A549 (cell line): ENCODE measurements around the gene GPBAR1. TPM values are rescaled to one million over a fixed set of nuclear protein-coding genes. Genes with fewer than 3 reads are reported as not detected.

Experiments used
- ATAC-seq, 2 experiments: fragments of 200-7000 bp in 1 of 2; fragments of >200 bp in 1 of 2; cut with Nextera tagmentation in 1 of 2; cut with Tn5 transposase in 1 of 2; 3 replicates each; pipeline versions ENCODE4 v1.8.0 to v1.9.1; 2018 to 2020; ENCODE audit warnings: mild to moderate bottlenecking in 1 of 2, moderate library complexity in 1 of 2
- CTCF ChIA-PET: fragments of 300-600 bp; sonication (Branson Sonifier 250); formaldehyde crosslinking; extraction: SDS; loops from one replicate; lab custom pipeline; 2021; ENCODE audit warnings: antibody characterized with exemption, inconsistent platforms; lab: Yijun Ruan, JAX
- POLR2A ChIA-PET: fragments of 350-600 bp; formaldehyde crosslinking; extraction: SDS; loops from one replicate; lab custom pipeline; 2021; ENCODE audit warnings: antibody characterized with exemption, inconsistent platforms; lab: Yijun Ruan, JAX
- DNase-seq, 2 experiments: peaks; one replicate each; pipeline versions ENCODE4 v3.0.0 to v3.0.0-alpha.2; 2011 to 2016; ENCODE audit warnings: low read depth in 1 of 2, low spot score in 1 of 2
- FAIRE-seq: peaks from 2 replicates; lab custom pipeline; 2011; peaks lifted over from hg19 to GRCh38; lab: Jason Lieb, UNC
- H3K27ac ChIP-seq, 2 experiments: fragments of >200 bp; sonication (Bioruptor Twin); formaldehyde crosslinking; 3 replicates each; pipeline ENCODE4 v1.5.1; 2016 to 2017
- H3K4me1 ChIP-seq: fragments of >200 bp; sonication (Bioruptor Twin); formaldehyde crosslinking; 3 replicates; pipeline ENCODE4 v1.6.1; 2016
- H3K4me2 ChIP-seq: fragments of >200 bp; sonication (Bioruptor Twin); formaldehyde crosslinking; 3 replicates; pipeline ENCODE4 v1.6.1; 2016
- H3K4me3 ChIP-seq: fragments of >200 bp; sonication (Bioruptor Twin); formaldehyde crosslinking; 3 replicates; pipeline ENCODE4 v1.5.1; 2016
- H3K9me3 ChIP-seq: fragments of >200 bp; sonication (Bioruptor Twin); formaldehyde crosslinking; 3 replicates; pipeline ENCODE4 v1.6.1; 2016
- CHD4 ChIP-seq: fragments of 200-600 bp; sonication (generic); IDR thresholded peaks from 2 replicates; pipeline ENCODE4 v1.6.1; 2016; ENCODE audit warnings: antibody characterized with exemption, mild to moderate bottlenecking, borderline replicate concordance
- EHF ChIP-seq: fragments of 250-450 bp; sonication (Bioruptor Pico); IDR thresholded peaks from 2 replicates; pipeline ENCODE4 v1.5.0; 2020; ENCODE audit warnings: mild to moderate bottlenecking
- EHMT2 ChIP-seq: fragments of 200-600 bp; sonication (generic); IDR thresholded peaks from 2 replicates; pipeline ENCODE4 v1.6.1; 2016; ENCODE audit warnings: antibody characterized with exemption, low read depth, mild to moderate bottlenecking, moderate library complexity
- GATA3 ChIP-seq: IDR thresholded peaks from 2 replicates; pipeline ENCODE4 v1.6.1; 2012; ENCODE audit warnings: borderline replicate concordance
- HEYL ChIP-seq: fragments of 250-450 bp; sonication (Bioruptor Pico); IDR thresholded peaks from 2 replicates; pipeline ENCODE4 v1.8.0; 2021; ENCODE audit warnings: mild to moderate bottlenecking, moderate library complexity
- HOXB13 ChIP-seq: fragments of 250-450 bp; sonication (Bioruptor Pico); IDR thresholded peaks from 2 replicates; pipeline ENCODE4 v1.5.0; 2020; ENCODE audit warnings: low read depth, mild to moderate bottlenecking, moderate library complexity
- HOXB5 ChIP-seq: fragments of 250-450 bp; sonication (Bioruptor Pico); IDR thresholded peaks from 2 replicates; pipeline ENCODE4 v1.5.0; 2020; ENCODE audit warnings: mild to moderate bottlenecking, moderate library complexity
- JUNB ChIP-seq: fragments of >200 bp; sonication (Bioruptor Twin); formaldehyde crosslinking; IDR thresholded peaks from 2 replicates; pipeline ENCODE4 v1.6.1; 2016
- KDM5A ChIP-seq: fragments of 200-600 bp; sonication (generic); IDR thresholded peaks from 2 replicates; pipeline ENCODE4 v1.6.1; 2016; ENCODE audit warnings: antibody characterized with exemption, mild to moderate bottlenecking
- MYC ChIP-seq: IDR thresholded peaks from 2 replicates; pipeline ENCODE4 v1.6.1; 2012; ENCODE audit warnings: mild to moderate bottlenecking, inconsistent platforms, low read length, improper control_type of control experiment, borderline replicate concordance
- NR3C1 ChIP-seq: fragments of >200 bp; sonication (Bioruptor Twin); formaldehyde crosslinking; IDR thresholded peaks from 3 replicates; pipeline ENCODE4 v1.6.1; 2017
- PHF8 ChIP-seq: fragments of 200-600 bp; sonication (generic); IDR thresholded peaks from 2 replicates; pipeline ENCODE4 v1.6.1; 2016; ENCODE audit warnings: low read depth, mild to moderate bottlenecking, antibody characterized with exemption, moderate library complexity, borderline replicate concordance
- RAD21 ChIP-seq, 2 experiments: fragments of >200 bp in 1 of 2; sonication (Bioruptor Twin) in 1 of 2; formaldehyde crosslinking in 1 of 2; IDR thresholded peaks in 1 of 2; conservative IDR thresholded peaks in 1 of 2; 2 replicates in 1 of 2; 3 replicates in 1 of 2; pipeline ENCODE4 v1.6.1; 2012 to 2018; ENCODE audit warnings: inconsistent platforms in 1 of 2
- SMC3 ChIP-seq: fragments of >200 bp; sonication (Bioruptor Twin); formaldehyde crosslinking; IDR thresholded peaks from 3 replicates; pipeline ENCODE4 v1.6.1; 2018; ENCODE audit warnings: inconsistent platforms
- SREBF2 ChIP-seq: fragments of 450-650 bp; IDR thresholded peaks from 2 replicates; pipeline ENCODE4 v1.6.1; 2014; ENCODE audit warnings: mild to moderate bottlenecking, moderate library complexity
- ZNF302 ChIP-seq: fragments of 250-450 bp; sonication (Bioruptor Pico); IDR thresholded peaks from 2 replicates; pipeline ENCODE4 v1.9.0; 2021; ENCODE audit warnings: inconsistent platforms, mild to moderate bottlenecking, moderate library complexity
- ZSCAN20 ChIP-seq: fragments of 250-450 bp; sonication (Bioruptor Pico); IDR thresholded peaks from 2 replicates; pipeline ENCODE4 v1.8.0; 2022; ENCODE audit warnings: mild to moderate bottlenecking, moderate library complexity
- WGBS: methylation state at CpG from one replicate; pipeline ENCODE4 v1.1.6; 2017; ENCODE audit errors: missing lambda C conversion rate; 5-methylcytosine and 5-hydroxymethylcytosine counted together
- polyA plus RNA-seq, 4 experiments: library from polyadenylated mRNA; depleted of rRNA in 3 of 4; stranded (reverse); fragments of >200 nt; fragmentation: RNase III in 1 of 4; extraction: RNeasy Plus Mini Kit Qiagen cat#74134 plus additional on column Dnase treatment in 1 of 4; gene quantifications; 2 replicates in 3 of 4; 3 replicates in 1 of 4; pipeline ENCODE4 v1.2.3, GENCODE V29; 2011 to 2017
- TF ChIP-seq, protein P1 (sequence below): fragments of >200 bp; sonication (Bioruptor Twin); formaldehyde crosslinking; IDR thresholded peaks from 3 replicates; pipeline ENCODE4 v1.5.1; 2016
- TF ChIP-seq, protein P2 (sequence below): IDR thresholded peaks from 2 replicates; pipeline ENCODE4 v1.6.1; 2012
- TF ChIP-seq, protein P3 (sequence below): fragments of 250-450 bp; sonication (Bioruptor Pico); IDR thresholded peaks from 2 replicates; pipeline ENCODE4 v1.5.0; 2020; ENCODE audit warnings: low read depth, mild to moderate bottlenecking, moderate library complexity
- TF ChIP-seq, protein P4 (sequence below): fragments of >200 bp; sonication (Bioruptor Twin); formaldehyde crosslinking; IDR thresholded peaks from 3 replicates; pipeline ENCODE4 v1.6.1; 2016
- TF ChIP-seq, protein P5 (sequence below): fragments of 150-350 bp; IDR thresholded peaks from 2 replicates; pipeline ENCODE4 v1.6.1; 2014; ENCODE audit warnings: low read depth, mild to moderate bottlenecking, low read length

GPBAR1 gene
- polyA plus RNA-seq, 2 of the 4 experiments (the other 2 are of a cell fraction): 0.06 to 0.12 TPM

DNA sequence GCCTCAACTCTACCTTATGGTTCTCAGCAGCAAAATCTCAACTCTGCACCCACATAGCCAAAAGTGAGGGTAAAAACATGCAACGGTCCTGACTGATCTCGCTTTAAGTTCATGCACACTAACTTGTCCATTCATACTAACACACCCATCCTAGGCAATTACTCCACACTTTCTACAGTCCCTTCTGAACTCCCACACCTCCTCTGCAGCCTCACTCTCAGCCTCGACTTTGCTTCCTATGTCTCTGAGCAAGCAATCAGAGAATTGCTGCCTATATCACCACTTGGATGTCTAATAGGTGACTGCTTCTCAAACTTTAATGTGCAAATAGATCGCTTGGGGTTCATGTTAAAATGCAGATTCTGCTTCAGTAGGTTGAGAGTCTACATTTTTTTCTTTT, 39.3 kb downstream of the GPBAR1 start (continued):
- no peak for TF ChIP-seq KDM5A
- TF ChIP-seq, protein P1, sequence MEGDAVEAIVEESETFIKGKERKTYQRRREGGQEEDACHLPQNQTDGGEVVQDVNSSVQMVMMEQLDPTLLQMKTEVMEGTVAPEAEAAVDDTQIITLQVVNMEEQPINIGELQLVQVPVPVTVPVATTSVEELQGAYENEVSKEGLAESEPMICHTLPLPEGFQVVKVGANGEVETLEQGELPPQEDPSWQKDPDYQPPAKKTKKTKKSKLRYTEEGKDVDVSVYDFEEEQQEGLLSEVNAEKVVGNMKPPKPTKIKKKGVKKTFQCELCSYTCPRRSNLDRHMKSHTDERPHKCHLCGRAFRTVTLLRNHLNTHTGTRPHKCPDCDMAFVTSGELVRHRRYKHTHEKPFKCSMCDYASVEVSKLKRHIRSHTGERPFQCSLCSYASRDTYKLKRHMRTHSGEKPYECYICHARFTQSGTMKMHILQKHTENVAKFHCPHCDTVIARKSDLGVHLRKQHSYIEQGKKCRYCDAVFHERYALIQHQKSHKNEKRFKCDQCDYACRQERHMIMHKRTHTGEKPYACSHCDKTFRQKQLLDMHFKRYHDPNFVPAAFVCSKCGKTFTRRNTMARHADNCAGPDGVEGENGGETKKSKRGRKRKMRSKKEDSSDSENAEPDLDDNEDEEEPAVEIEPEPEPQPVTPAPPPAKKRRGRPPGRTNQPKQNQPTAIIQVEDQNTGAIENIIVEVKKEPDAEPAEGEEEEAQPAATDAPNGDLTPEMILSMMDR: no peak
- TF ChIP-seq EHMT2: no peak
- TF ChIP-seq GATA3: no peak
- TF ChIP-seq HOXB5 (CRISPR knock-in tag): no peak

DNA sequence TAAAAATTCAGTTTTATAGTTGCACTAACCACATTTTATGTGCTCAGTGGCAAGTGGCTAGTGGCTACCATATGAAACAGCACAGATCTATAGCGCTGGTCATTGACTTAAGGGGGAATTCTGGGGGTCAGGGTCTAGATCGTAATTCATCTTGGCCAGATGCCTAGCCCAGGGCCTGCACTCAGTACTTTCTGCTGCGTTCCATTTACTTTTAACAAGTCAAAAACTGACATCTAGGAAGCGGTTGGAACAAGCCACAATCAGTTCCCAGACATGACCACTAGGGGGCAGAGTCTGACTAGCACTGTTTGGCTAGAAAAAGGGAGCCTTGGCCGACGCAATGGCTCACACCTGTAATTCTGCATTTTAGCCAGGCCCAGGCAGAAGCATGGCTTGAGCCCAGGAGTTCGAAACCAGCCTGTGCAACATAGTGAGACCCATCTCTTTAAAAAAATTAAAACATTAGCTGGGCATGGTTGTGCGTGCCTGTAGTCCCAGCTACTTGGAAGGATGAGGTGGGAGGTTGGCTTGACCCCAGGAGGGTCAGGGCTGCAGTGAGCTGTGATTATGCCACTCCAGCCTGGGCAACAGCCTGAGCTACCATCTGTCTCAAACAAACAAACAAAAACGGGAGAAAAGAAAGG, 40.5 kb downstream of the GPBAR1 start:
- FAIRE-seq: no peak

DNA sequence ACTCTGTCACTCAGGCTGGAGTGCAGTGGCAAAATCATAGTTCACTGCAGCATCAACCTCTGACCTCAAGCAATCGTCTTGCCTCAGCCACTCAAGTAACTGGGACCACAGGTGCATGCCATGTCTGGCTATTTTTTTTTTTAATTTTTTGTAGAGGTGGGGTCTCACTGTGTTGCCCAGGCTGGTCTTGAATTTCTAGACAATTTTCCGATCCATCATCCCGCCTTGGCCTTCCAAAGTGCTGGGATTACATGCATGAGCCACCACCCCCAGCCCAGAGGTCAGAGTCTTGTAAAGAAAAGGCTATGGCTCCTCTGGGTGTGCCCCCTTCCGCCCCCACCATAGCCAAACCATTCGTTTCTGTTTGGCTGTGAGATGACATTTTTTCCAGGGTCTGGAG, 44.6 kb downstream of the GPBAR1 start:
- Histone ChIP-seq H3K4me2 (no peak overlapping the region), H3K4me1 (no peaks in the 10 kb centered on the region)
- DNase-seq: no peak
- POLR2A ChIA-PET: no interaction called here
- ATAC-seq: no peak
- FAIRE-seq: no peak
- CTCF ChIA-PET: no interaction called here
- TF ChIP-seq ZSCAN20 (CRISPR knock-in tag) (no peak), MYC (no peak), ZNF302 (CRISPR knock-in tag) (no peak)
- TF ChIP-seq, all 56 proteins: peak for 0
- H3K4me3 ChIP-seq: no peak overlapping the region
- H3K9me3 ChIP-seq: no peaks in the 10 kb centered on the region
- 66% methylated on average over 5 of the region's 5 CpGs for WGBS
- no peak overlapping the region for H3K27ac ChIP-seq

More for the DNA sequence above, 40.5 kb downstream of the GPBAR1 start:
- DNase-seq (peak; percentile 48 to 90), ATAC-seq (peak; percentile 88 to 93)
- POLR2A ChIA-PET: no interaction called here
- Histone ChIP-seq H3K4me3 (no peak overlapping the region), H3K4me2 (no peak overlapping the region; the same call in 2 of the 3 replicates), H3K9me3 (no peaks in the 10 kb centered on the region), H3K27ac (peak overlapping the region in 1 of 2 experiments; percentile 37; a peak in 1 of 6 replicates), H3K4me1 (no peaks in the 10 kb centered on the region)
- CTCF ChIA-PET: interaction anchor here (0.7 to 3.0 kb wide), 36 partner anchors 9 to 347 kb away, joined by 3 to 49 read pairs (median 5); partner anchors contain the start of genes AAMP, CATIP, PNKD and TMBIM1
- TF ChIP-seq CHD4: peak; percentile 71; the same call in 1 of the 2 replicates
- TF ChIP-seq RAD21 (conservative IDR thresholded peaks at IDR 0.05 in 1 of 2, IDR thresholded peaks at IDR 0.05 in 1 of 2): peak; percentile 95 to 96
- TF ChIP-seq, protein P2, sequence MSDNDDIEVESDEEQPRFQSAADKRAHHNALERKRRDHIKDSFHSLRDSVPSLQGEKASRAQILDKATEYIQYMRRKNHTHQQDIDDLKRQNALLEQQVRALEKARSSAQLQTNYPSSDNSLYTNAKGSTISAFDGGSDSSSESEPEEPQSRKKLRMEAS: peak; percentile 34; the same call in 1 of the 2 replicates
- no peak for TF ChIP-seq HEYL (CRISPR knock-in tag)
- TF ChIP-seq, protein P1: peak; percentile 93
- no peak for TF ChIP-seq JUNB
- peak; percentile 89 for TF ChIP-seq SMC3
- no peak for TF ChIP-seq HOXB5 (CRISPR knock-in tag)
- WGBS: 7% methylated on average over 9 of the region's 9 CpGs

DNA sequence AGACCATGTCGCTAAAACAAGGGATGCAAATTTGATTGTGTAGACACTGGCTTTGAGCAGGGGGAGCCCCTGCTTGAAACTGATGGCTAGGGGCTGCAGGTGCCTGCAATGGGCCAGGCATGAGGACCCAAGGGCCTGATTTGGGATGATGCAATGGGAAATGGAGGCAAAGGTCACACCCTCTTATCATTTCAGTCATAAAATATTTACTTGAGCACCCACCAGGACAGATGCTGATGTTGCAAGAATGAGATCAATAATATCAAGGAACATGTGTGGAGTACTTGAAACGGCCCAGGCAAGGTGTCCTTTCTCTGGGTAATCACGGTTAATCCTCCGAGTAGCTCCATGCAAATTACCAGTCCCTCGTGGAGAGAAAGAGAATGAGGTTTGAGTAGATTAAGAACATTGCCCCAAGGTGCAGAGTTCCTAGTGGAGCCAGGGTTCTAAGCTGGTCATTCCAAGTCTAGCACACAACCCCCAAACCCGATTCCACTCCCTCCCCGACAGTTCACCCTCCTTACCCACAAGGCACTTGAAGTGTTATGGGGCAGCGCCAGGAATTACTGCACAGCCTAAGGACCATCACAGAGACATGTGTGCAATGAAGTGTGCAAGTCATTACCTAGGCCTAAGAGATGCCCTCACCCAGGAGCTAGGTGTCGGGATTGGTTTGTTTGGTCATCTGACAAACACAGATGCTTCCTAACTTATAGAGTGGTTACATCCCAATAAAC, 45.5 kb downstream of the GPBAR1 start:
- ChIA-PET CTCF (interaction anchor here (0.9 to 3.0 kb wide), 8 partner anchors 14 to 90 kb away, joined by 3 to 19 read pairs (median 4); partner anchors contain the start of genes CATIP and TMBIM1), POLR2A (no interaction called here)
- FAIRE-seq: no peak
- 75% methylated on average over 9 of the region's 9 CpGs for WGBS
- H3K4me1 ChIP-seq: no peaks in the 10 kb centered on the region
- DNase-seq: no peak
- ATAC-seq: no peak
- H3K27ac ChIP-seq: no peak overlapping the region
- no peak overlapping the region for H3K4me3 ChIP-seq
- H3K9me3 ChIP-seq: no peaks in the 10 kb centered on the region
- H3K4me2 ChIP-seq: no peak overlapping the region
- no peak for TF ChIP-seq PHF8
- TF ChIP-seq, protein P3, sequence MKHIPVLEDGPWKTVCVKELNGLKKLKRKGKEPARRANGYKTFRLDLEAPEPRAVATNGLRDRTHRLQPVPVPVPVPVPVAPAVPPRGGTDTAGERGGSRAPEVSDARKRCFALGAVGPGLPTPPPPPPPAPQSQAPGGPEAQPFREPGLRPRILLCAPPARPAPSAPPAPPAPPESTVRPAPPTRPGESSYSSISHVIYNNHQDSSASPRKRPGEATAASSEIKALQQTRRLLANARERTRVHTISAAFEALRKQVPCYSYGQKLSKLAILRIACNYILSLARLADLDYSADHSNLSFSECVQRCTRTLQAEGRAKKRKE: no peak
- TF ChIP-seq, protein P4, sequence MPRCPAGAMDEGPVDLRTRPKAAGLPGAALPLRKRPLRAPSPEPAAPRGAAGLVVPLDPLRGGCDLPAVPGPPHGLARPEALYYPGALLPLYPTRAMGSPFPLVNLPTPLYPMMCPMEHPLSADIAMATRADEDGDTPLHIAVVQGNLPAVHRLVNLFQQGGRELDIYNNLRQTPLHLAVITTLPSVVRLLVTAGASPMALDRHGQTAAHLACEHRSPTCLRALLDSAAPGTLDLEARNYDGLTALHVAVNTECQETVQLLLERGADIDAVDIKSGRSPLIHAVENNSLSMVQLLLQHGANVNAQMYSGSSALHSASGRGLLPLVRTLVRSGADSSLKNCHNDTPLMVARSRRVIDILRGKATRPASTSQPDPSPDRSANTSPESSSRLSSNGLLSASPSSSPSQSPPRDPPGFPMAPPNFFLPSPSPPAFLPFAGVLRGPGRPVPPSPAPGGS: no peak
- TF ChIP-seq CHD4: no peak
- TF ChIP-seq EHF: no peak
- no peak for TF ChIP-seq SMC3
- TF ChIP-seq SREBF2: no peak
- no peak for TF ChIP-seq HOXB13 (CRISPR knock-in tag)
- no peak for TF ChIP-seq NR3C1
- TF ChIP-seq, protein P5, sequence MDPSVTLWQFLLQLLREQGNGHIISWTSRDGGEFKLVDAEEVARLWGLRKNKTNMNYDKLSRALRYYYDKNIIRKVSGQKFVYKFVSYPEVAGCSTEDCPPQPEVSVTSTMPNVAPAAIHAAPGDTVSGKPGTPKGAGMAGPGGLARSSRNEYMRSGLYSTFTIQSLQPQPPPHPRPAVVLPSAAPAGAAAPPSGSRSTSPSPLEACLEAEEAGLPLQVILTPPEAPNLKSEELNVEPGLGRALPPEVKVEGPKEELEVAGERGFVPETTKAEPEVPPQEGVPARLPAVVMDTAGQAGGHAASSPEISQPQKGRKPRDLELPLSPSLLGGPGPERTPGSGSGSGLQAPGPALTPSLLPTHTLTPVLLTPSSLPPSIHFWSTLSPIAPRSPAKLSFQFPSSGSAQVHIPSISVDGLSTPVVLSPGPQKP: no peak
